ENCODE measurements around the gene ROR2.
"Not testable (repeated sequence)": the region's sequence is repeated elsewhere in the genome, so short reads cannot be mapped to it uniquely, and the experiment has no call there.

ROR2 gene

GRCh38 chr9:91920630-91921350, 29.2 kb downstream of the ROR2 start:
- no peak for DNase-seq

DNA sequence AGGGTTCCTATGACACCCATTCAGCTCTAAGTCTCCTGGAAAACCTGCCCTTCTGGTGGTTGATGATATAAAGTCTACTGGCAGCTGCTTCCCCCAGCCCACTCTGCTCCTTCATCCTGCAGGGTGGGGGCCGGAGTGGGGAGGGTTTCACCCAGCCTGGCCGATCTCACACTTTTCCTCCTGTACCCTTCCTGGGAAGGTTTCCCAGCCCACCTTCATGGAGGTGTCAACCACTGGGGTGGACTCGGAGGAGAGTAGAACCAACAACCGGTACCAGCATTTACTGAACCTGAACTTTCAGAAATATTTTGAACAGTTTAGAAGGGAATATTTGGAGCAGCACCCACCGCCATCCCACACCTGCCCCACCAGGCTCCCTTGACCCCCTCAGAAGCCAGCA, 30.4 kb downstream of the ROR2 start:
- DNase-seq = no peak

DNA sequence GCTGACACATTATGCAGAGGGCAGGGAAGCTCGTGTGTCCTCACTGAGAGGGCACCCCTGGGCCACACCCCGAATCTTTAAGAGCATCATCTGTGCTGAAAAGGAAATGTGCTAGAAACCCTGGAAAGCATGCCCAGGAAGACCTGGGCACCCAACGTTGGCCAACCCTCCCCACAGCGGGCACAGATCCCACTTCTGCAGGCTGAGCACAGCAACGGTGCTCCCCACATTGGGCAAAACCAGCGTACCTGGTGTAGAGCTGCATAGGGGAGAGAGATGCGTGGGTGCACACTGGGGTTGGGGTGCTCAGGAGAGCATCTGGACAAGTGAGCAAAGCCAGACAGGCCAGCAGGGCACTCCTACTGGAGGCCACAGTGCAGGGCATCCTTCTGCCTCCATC, 32.6 kb downstream of the ROR2 start:
- DNase-seq = no peak

DNA sequence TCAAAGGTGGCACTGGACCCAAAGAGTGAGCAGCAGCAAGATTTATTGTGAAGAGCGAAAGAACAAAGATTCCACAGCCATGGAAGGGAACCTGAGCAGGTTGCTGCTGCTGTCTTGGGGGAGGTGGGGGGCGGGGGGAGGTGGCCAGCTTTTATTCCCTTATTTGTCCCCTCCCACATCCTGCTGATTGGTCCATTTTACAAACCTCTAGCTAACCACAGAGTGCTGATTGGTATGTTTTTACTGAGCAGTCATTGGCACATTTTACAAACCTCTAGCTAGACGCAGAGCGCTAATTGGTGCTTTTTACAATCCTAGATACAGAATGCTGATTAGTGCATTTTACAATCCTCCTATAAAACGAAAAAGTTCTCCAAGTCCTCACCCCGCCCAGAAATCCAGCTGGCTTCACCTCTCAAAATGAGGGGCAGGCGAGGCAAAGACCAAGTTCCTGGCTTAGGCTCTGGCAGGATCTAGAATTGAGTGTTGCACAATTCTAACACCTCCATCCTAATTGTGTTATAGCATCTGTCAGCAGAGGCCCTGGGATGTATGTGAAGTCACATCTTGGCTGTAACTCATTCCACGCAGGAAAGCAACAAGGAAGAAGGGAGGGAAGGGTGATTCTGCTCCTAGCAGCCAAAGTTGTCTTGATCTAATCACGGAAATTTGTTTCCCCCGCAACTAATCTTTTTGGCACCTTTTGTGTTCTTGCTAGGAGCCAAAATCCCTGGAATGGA, 34.3 kb downstream of the ROR2 start:
- DNase-seq = no peak

- no peak for DNase-seq
Observed at GRCh38 chr9:91914937-91915336, 35.1 kb downstream of the ROR2 start.

DNA sequence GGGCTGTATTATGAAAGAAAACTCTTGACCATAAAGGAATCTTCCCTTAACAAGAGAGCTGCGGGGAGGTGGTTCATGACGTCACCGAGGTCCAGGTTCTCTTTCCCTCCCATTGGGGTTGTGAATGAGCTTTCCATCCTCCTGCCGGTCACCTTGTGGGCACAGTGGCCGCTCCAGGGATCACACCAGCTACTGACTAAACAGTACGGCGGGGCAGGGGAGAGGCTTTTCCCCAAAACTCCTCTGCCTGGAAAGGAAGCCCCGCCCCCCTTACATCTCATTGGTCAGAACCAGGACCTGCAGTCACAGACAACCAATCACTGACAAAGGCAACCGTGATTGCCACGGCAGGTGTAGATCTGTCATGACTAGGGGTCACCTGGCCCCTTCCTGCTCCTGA, 35.6 kb downstream of the ROR2 start:
- no peak for DNase-seq

- DNase-seq = no peak
Observed at GRCh38 chr9:91913986-91914385, 36.0 kb downstream of the ROR2 start.

DNA sequence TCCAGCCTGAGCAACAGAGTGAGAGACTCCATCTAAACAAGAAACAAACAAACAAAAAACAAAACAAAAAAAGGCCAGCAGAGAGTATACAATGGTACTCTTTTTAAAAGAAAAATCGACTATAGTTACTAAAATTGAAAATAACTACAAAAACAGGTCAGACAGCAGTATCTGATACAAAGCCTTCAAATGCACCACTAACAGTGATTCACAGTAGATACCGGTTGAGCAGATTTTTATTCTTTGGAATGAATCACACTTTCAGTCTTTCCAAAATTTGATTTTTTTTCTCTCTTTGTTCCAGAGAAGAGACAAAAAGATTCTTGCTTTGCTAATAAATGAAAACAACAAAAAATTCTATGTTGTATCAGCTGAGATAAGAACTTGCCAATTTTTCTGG, 36.9 kb downstream of the ROR2 start:
- no peak for DNase-seq

GRCh38 chr9:91911657-91912056, 38.4 kb downstream of the ROR2 start:
- DNase-seq = no peak

GRCh38 chr9:91909256-91909655, 40.8 kb downstream of the ROR2 start:
- DNase-seq = not testable (repeated sequence)

DNA sequence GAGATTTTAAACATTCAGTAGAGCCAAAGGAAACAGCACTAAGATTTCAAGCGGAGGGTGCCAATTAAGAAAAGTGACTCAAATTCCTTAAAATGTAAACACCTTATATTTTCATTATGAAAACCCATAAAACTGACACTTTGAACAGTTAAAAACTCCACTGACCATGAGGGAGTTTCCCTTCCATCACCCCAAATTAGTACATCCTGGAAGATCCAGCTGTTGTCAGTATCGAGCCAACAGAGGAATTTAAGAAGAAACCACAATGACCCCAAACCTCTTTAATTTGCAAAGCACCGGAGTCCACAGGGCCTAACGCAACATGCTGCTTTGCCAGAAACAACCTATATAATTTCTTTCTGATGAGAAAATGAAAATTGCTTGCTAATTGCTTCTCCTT, 41.3 kb downstream of the ROR2 start:
- no peak for DNase-seq

- DNase-seq = no peak
Observed at GRCh38 chr9:91908293-91908623, 41.8 kb downstream of the ROR2 start.

- DNase-seq = no peak
Observed at GRCh38 chr9:91907484-91908292, 42.3 kb downstream of the ROR2 start.

DNA sequence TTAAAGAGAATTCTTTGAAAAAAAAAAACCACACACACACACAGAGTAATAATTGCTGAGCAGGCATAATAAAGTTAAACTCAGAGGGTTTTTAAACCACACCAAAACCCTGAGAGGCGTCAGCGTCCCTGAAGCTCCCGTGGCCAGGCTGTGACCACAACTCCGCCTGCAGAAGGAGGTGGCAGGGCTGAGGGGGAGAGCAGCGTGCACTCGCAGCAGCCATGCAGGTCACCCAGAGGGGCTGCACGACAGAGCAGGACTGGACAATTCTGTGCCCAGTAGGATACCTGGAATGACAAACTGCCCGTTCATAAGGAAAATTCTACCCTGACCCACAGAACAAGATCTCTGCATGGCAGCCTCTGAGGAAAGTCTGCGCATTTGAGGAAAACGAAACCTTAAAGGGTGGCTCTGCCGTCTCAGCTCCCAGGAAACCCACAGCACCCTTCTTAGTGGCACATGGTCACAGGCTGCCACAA, 44.0 kb downstream of the ROR2 start:
- DNase-seq = peak; percentile 28 to 40

GRCh38 chr9:91905237-91905650, 44.8 kb downstream of the ROR2 start:
- no peak for DNase-seq

- no peak for DNase-seq
Observed at GRCh38 chr9:91904588-91905236, 45.3 kb downstream of the ROR2 start.

DNA sequence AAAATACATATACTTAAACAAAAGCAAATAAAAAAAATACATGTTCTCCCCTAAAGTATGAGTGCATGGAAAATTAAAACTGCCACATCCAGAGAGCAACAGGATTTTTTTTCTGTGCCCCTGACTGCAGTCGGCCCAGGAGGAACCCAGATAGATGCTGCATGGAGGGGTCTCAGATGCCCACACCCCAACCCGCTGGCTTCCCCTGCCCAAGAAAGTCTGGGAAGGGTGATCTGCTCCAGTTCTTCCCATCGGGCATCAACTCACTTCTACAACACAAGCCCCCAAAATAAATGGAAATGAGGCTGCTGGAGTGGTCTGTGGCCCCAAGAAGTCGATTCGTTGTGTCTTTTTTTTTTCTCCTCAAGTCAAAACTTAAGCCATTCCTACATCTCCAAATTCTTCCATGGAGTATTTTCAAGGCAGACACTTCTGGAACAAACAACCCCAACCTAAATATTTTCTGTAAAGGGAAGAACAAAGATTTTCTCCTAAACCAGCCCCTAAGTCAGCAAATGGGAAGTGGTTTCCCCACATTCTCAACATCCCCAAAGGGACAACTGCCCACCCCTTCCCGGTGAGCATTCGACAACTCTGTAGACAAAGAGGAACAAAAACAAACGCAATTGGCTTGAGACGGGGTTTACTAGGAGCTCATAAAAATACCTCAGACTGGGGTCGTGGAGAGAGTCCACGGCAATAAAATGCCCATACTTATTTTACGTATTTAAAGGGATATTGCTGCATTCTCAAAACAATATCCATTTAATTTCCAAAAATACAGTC, 46.7 kb downstream of the ROR2 start:
- no peak for DNase-seq

GRCh38 chr9:91902475-91903125, 47.4 kb downstream of the ROR2 start:
- DNase-seq = no peak

- no peak for DNase-seq
Observed at GRCh38 chr9:91900797-91901177, 49.2 kb downstream of the ROR2 start.

- no peak for DNase-seq
Observed at GRCh38 chr9:91900055-91900796, 49.8 kb downstream of the ROR2 start.

- no peak for DNase-seq
Observed at GRCh38 chr9:91899594-91899993, 50.4 kb downstream of the ROR2 start.

Measured in stimulated activated CD4-positive, alpha-beta T cell treated with anti-CD3 and anti-CD28 coated beads, Interleukin-2, amount 100 ng/mL, for 24 hours (primary cell).